Peyer's patch (tissue), 4 donors: ENCODE data around the gene HOXD12. TPM values are rescaled to one million over a fixed set of nuclear protein-coding genes. Genes with fewer than 3 reads are reported as not detected.

Experiments
- DNase-seq, 3 donors: peaks; one replicate each; pipeline ENCODE4 v3.0.0-alpha.2; 2017 to 2019
- H3K27ac ChIP-seq, 4 donors: fragments of 200-600 bp; sonication (generic); one replicate each; pipeline ENCODE4 v1.5.1; 2016 to 2019
- H3K27me3 ChIP-seq, 2 donors: fragments of 200-600 bp; sonication (generic); one replicate each; pipeline ENCODE4 v1.5.1; 2019
- H3K36me3 ChIP-seq, 3 donors: fragments of 200-600 bp; sonication (generic); one replicate each; pipeline ENCODE4 v1.5.1; 2016 to 2019
- H3K4me1 ChIP-seq, 4 donors: fragments of 200-600 bp; sonication (generic); one replicate each; pipeline ENCODE4 v1.5.1; 2016 to 2019
- H3K4me3 ChIP-seq, 4 donors: fragments of 200-600 bp; sonication (generic); 1 replicate in 3 of 4; 2 replicates in 1 of 4; pipeline ENCODE4 v1.5.1; 2016 to 2019; ENCODE audit warnings: mild to moderate bottlenecking in 1 of 4
- H3K9me3 ChIP-seq, 4 donors: fragments of 200-600 bp; sonication (generic); one replicate each; pipeline ENCODE4 v1.5.1; 2016 to 2019; ENCODE audit warnings: mild to moderate bottlenecking in 1 of 4
- CTCF ChIP-seq, 6 experiments: fragments of 450-650 bp in 4 of 6; fragments of 200-600 bp in 2 of 6; sonication (generic) in 1 of 6; IDR thresholded peaks; one replicate each; pipeline ENCODE4 v1.5.1; 2017 to 2019; ENCODE audit warnings: antibody characterized with exemption in 6 of 6, mild to moderate bottlenecking in 3 of 6, moderate library complexity in 1 of 6
- POLR2A ChIP-seq, 2 donors: fragments of 450-650 bp; IDR thresholded peaks; one replicate each; pipeline ENCODE4 v1.5.1; 2017; ENCODE audit warnings: antibody characterized with exemption in 2 of 2, mild to moderate bottlenecking in 2 of 2, moderate library complexity in 2 of 2
- total RNA-seq, 4 donors: library from RNA; depleted of rRNA; stranded (reverse); fragments of >200 nt; gene quantifications; one replicate each; pipeline ENCODE4 v1.1.0, GENCODE V29; 2016

HOXD12 gene
- total RNA-seq, 4 donors from 2014 or later: not detected

- no peaks in the 10 kb centered on the region for H3K36me3 ChIP-seq
- no peaks in the 10 kb centered on the region for H3K9me3 ChIP-seq
- no peak for TF ChIP-seq CTCF (IDR thresholded peaks at IDR 0.05)
- no peak for TF ChIP-seq POLR2A (IDR thresholded peaks at IDR 0.05)
- DNase-seq: peak in 1 of 3 donors; percentile 53
- peak overlapping the region; percentile 38 to 63 (median 52) for H3K4me3 ChIP-seq
- H3K27me3 ChIP-seq: peaks cover 0 to 35% of the 10 kb centered on the region in 2 donors
- H3K27ac ChIP-seq: peak overlapping the region; percentile 72 to 97 (median 86)
- H3K4me1 ChIP-seq: peaks cover 0 to 22% (median 0%) of the 10 kb centered on the region in 4 donors
Measured at GRCh38 chr2:176128172-176128981, 28.8 kb downstream of the HOXD12 start.

GRCh38 chr2:176128982-176129796, 29.6 kb downstream of the HOXD12 start, which contains the start of gene HOXD8:
HOXD8 (plus strand) TSS chr2:176129705; CDS start chr2:176130367, 662 bp downstream.
- Histone ChIP-seq H3K27me3 (peaks cover 0 to 28% of the 10 kb centered on the region in 2 donors), H3K4me1 (peaks cover 0 to 22% (median 0%) of the 10 kb centered on the region in 4 donors), H3K27ac (peak within 1 kb of the TSS; percentile 72 to 97 (median 86)), H3K4me3 (peak within 1 kb of the TSS; percentile 38 to 63 (median 52)), H3K36me3 (no peaks in the 10 kb centered on the region), H3K9me3 (no peaks in the 10 kb centered on the region)
- peak in 2 of 3 donors; percentile 70 to 75 for DNase-seq
- TF ChIP-seq POLR2A (IDR thresholded peaks at IDR 0.05) (peak in 1 of 2 donors; percentile 27), CTCF (IDR thresholded peaks at IDR 0.05) (no peak)

GRCh38 chr2:176129813-176130146, 30.2 kb downstream of the HOXD12 start:
- Histone ChIP-seq H3K36me3 (no peaks in the 10 kb centered on the region), H3K4me1 (peaks cover 0 to 22% (median 0%) of the 10 kb centered on the region in 4 donors), H3K27ac (peak overlapping the region; percentile 72 to 97 (median 86)), H3K4me3 (peak overlapping the region; percentile 38 to 63 (median 52)), H3K27me3 (peaks cover 0 to 23% of the 10 kb centered on the region in 2 donors), H3K9me3 (no peaks in the 10 kb centered on the region)
- DNase-seq: peak in 1 of 3 donors; percentile 64
- TF ChIP-seq POLR2A (IDR thresholded peaks at IDR 0.05): no peak
- TF ChIP-seq CTCF (IDR thresholded peaks at IDR 0.05): no peak

GRCh38 chr2:176130147-176130956, 30.8 kb downstream of the HOXD12 start:
- no peaks in the 10 kb centered on the region for H3K36me3 ChIP-seq
- peaks cover 0 to 23% of the 10 kb centered on the region in 2 donors for H3K27me3 ChIP-seq
- peak overlapping the region; percentile 72 to 97 (median 86) for H3K27ac ChIP-seq
- DNase-seq: peak in 2 of 3 donors; percentile 61 to 67
- TF ChIP-seq POLR2A (IDR thresholded peaks at IDR 0.05): no peak
- no peak for TF ChIP-seq CTCF (IDR thresholded peaks at IDR 0.05)
- peak overlapping the region; percentile 38 to 63 (median 52) for H3K4me3 ChIP-seq
- H3K9me3 ChIP-seq: no peaks in the 10 kb centered on the region
- peaks cover 0 to 22% (median 0%) of the 10 kb centered on the region in 4 donors for H3K4me1 ChIP-seq
